Measurements from ENCODE around the gene WDR88.
"Not testable (repeated sequence)": the region's sequence is repeated elsewhere in the genome, so short reads cannot be mapped to it uniquely, and the experiment has no call there.

Gene WDR88

DNA sequence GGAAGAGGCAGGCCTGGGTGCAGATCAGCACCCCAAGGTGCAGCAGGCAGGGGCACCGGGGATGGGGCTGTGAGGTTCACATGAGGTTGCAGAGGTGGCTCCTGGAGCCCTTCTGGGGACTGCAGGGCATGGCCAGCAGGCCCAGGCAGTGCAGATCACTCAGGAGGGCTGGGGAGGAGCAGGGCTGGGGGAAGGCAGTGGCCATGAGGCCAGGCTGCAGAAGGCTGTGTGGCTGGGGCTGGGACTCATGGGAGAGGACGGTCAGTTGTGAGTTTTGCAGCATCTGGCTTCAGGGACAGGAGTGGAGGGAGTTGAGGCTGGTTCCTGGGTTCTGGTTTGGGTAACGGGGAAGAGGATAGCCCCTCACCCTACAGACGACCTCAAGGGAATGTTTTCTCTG is 7.3 kb downstream of the WDR88 start:
- DNase-seq (ENCODE audit: low read depth, low spot score), result no peak
- TF ChIP-seq, protein P1, sequence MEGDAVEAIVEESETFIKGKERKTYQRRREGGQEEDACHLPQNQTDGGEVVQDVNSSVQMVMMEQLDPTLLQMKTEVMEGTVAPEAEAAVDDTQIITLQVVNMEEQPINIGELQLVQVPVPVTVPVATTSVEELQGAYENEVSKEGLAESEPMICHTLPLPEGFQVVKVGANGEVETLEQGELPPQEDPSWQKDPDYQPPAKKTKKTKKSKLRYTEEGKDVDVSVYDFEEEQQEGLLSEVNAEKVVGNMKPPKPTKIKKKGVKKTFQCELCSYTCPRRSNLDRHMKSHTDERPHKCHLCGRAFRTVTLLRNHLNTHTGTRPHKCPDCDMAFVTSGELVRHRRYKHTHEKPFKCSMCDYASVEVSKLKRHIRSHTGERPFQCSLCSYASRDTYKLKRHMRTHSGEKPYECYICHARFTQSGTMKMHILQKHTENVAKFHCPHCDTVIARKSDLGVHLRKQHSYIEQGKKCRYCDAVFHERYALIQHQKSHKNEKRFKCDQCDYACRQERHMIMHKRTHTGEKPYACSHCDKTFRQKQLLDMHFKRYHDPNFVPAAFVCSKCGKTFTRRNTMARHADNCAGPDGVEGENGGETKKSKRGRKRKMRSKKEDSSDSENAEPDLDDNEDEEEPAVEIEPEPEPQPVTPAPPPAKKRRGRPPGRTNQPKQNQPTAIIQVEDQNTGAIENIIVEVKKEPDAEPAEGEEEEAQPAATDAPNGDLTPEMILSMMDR (IDR thresholded peaks at IDR 0.05; ENCODE audit: low read depth, low read length), result no peak
- in situ Hi-C loops (cut with HindIII; ENCODE audit: low sequenced_read_pairs), result no loop called here
- H3K4me3 ChIP-seq (ENCODE audit: low read depth, low read length), result no peak overlapping the region

DNA sequence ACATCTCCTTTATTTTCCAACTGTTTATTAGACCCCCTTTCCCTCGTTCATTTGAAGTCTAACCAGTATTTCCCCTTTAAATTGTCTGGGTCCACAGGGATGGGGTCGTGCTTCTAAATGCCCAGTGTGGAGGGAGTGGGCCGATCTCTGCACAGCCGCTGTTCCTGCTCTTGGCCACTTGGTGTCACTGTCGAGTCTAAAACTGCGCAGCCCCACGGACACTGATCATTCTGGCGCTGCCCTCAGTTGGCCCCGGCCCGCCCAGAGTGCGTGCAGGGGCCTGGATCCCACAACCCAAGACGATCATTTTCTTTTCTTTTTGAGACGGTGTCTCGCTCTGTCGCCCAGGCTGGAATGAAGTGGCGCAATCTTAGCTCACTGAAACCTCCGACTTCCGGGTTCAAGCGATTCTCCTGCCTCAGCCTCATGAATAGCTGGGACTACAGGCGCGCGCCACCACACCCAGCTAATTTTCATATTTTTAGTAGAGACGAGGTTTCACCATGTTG is 12.0 kb downstream of the WDR88 start:
- TF ChIP-seq, protein P1 (IDR thresholded peaks at IDR 0.05; ENCODE audit: low read depth, low read length), result peak; percentile 98
- peak; percentile 41 for DNase-seq (ENCODE audit: low read depth, low spot score)
- no peak overlapping the region for H3K4me3 ChIP-seq (ENCODE audit: low read depth, low read length)
- in situ Hi-C loops (cut with HindIII; ENCODE audit: low sequenced_read_pairs), result no loop called here

DNA sequence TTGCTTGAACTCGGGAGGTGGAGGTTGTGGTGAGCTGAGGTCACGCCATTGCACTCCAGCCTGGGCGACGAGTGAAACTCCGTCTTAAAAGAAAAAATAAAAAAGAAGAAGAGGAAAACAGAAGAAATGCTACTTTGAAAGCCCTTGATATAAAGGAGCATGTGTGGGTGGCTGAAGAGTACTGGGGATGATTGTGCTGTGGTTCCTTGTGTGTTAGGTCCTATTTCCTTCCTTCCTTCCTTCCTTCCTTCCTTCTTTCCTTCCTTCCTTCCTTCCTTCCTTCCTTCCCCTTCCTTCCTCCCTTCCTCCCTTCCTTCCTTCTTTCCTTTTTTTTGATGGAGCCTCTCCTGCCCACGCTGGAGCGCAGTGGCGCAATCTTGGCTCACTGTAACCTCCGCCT is 14.3 kb downstream of the WDR88 start:
- no peak overlapping the region for H3K4me3 ChIP-seq (ENCODE audit: low read depth, low read length)
- TF ChIP-seq, protein P1 (IDR thresholded peaks at IDR 0.05; ENCODE audit: low read depth, low read length), result no peak
- DNase-seq (ENCODE audit: low read depth, low spot score), result no peak
- in situ Hi-C loops (cut with HindIII; ENCODE audit: low sequenced_read_pairs), result no loop called here

DNA sequence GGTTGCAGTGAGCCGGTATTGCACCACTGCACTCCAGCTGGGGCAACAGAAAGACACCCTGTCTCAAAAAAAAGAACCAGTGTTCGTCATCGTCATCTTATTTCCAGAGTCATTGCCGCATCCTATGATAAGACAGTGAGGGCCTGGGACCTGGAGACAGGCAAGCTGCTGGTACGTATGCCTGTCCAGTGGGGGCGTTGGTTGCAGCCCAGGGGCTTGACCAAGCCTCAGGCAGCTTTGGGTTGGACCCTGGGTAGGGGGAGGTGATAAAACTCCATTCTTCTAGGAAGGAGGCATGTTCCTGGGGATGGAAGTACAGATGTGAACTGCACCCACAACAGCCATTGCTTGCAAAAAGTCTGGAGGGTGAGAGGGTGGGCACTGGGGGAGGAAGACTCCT is 15.6 kb downstream of the WDR88 start:
- in situ Hi-C loops (cut with HindIII; ENCODE audit: low sequenced_read_pairs), result no loop called here
- TF ChIP-seq, protein P1 (IDR thresholded peaks at IDR 0.05; ENCODE audit: low read depth, low read length), result no peak
- no peak for DNase-seq (ENCODE audit: low read depth, low spot score)
- H3K4me3 ChIP-seq (ENCODE audit: low read depth, low read length), result no peak overlapping the region

DNA sequence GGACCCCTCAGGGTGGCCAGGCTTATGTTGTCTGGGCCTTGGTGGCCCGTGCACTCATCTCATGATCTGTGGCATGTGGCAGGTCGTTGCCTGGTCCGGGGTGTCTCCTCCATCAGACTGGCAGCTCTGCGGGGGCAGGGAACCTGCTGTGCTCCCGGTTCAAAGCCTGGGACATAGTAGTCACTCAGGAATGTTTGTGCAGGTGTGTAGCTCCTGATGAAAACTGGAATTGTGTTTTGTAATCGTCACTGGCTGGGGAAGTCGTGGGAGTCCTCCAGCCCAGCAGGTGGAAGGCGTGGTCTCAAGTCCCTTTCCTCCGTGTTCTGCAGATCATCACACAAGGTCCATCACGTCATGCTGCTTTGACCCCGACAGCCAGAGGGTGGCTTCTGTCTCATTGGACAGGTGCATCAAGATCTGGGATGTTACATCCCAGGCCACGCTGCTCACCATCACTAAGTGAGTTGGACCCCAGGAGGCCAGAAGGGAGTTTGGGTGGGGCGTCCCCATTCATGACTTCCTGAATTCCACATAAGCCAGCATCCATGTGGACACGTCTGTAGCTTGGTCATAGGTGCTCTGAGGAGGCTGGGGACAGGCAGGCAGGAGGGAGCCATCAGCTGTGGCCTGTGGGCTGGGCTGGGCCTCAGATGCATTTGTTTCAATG is 19.1 kb downstream of the WDR88 start:
- in situ Hi-C loops (cut with HindIII; ENCODE audit: low sequenced_read_pairs), result no loop called here
- DNase-seq (ENCODE audit: low read depth, low spot score), result no peak
- H3K4me3 ChIP-seq (ENCODE audit: low read depth, low read length), result no peak overlapping the region
- TF ChIP-seq, protein P1 (IDR thresholded peaks at IDR 0.05; ENCODE audit: low read depth, low read length), result no peak

DNA sequence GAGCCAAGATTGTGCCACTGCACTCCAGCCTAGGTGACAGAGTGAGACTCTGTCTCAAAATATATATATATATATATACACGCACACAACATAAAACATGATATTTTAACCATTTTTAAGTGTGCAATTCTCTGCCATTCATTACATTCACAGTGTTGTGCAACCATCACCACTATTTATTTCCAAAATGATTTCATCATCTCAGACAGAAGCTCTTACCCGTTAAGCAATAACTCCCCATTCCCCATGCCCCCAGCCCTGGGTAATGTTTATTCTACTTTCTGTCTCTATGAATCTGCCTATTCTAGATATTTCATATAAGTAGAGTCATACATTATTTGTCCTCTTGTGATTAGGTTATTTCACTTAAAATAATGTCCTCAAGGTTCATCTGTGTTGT is 20.3 kb downstream of the WDR88 start:
- H3K4me3 ChIP-seq (ENCODE audit: low read depth, low read length), result no peak overlapping the region
- in situ Hi-C loops (cut with HindIII; ENCODE audit: low sequenced_read_pairs), result no loop called here
- no peak for DNase-seq (ENCODE audit: low read depth, low spot score)
- TF ChIP-seq, protein P1 (IDR thresholded peaks at IDR 0.05; ENCODE audit: low read depth, low read length), result no peak

DNA sequence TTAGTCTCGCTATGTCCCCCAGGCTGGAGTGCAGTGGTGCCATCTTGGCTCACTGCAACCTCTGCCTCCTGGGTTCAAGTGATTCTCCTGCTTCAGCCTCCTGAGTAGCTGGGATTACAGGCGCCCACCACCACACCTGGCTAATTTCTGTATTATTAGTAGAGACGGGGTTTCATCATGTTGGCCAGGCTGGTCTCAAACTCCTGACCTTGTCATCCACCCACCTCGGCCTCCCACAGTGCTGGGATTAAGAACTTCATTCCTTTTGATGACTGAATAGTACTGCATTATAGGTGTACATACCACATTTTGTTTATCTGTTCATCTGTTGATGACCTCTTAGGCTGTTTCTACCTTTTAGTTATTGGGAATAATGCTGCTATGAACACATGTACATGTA is 20.7 kb downstream of the WDR88 start:
- in situ Hi-C loops (cut with HindIII; ENCODE audit: low sequenced_read_pairs); DNase-seq (ENCODE audit: low read depth, low spot score); H3K4me3 ChIP-seq (ENCODE audit: low read depth, low read length): not testable (repeated sequence)

DNA sequence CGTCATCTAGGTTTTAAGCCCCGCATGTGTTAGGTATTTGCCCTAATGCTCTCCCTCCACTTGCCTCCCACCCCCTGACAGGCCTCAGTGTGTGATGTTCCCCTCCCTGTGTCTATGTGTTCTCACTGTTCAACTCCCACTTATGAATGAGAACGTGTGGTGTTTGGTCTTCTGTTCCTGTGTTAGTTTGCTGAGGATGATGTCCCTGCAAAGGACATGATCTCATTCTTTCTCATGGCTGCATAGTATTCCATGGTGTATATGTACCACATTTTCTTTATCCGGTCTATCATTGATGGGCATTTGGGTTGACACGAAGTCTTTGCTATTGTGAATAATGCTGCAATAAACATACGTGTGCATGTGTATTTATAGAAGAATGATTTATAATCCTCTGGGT is 22.4 kb downstream of the WDR88 start:
- in situ Hi-C loops (cut with HindIII; ENCODE audit: low sequenced_read_pairs); DNase-seq (ENCODE audit: low read depth, low spot score); H3K4me3 ChIP-seq (ENCODE audit: low read depth, low read length): not testable (repeated sequence)
